ENCODE measurements around the gene PLLP. TPM values are rescaled to one million over a fixed set of nuclear protein-coding genes. Genes with fewer than 3 reads are reported as not detected.

The PLLP gene
- total and polyA plus RNA-seq, 9 of the 15 experiments (the other 6 are each of a cell fraction or from before 2014, with no cell fraction given) = 0.09 to 0.96 (median 0.27) TPM

- TF ChIP-seq CHAMP1 (IDR thresholded peaks at IDR 0.05) = no peak
- no peak for TF ChIP-seq ZNF121 (CRISPR knock-in tag; conservative IDR thresholded peaks at IDR 0.05)
- TF ChIP-seq ZNF384 (IDR thresholded peaks at IDR 0.05; ENCODE audit: low read depth, low read length) = no peak
- no peak for TF ChIP-seq ZNF655 (CRISPR knock-in tag; IDR thresholded peaks at IDR 0.05)
- no peak for TF ChIP-seq BCL6 (CRISPR knock-in tag; IDR thresholded peaks at IDR 0.05)
- no peak for TF ChIP-seq HDAC6 (IDR thresholded peaks at IDR 0.05; ENCODE audit: low read depth, low read length)
- TF ChIP-seq MNT (conservative IDR thresholded peaks at IDR 0.05) = peak; percentile 60 to 82
- TF ChIP-seq HNRNPL (IDR thresholded peaks at IDR 0.05; ENCODE audit: low read depth, low read length) = 0 out of 2 replicates have a peak, but pooled peaks have one; percentile 54
- TF ChIP-seq ZNF143 (CRISPR knock-in tag; IDR thresholded peaks at IDR 0.05) = no peak
- peak in 1 of 2 experiments; percentile 54; a peak in 1 of 4 replicates for TF ChIP-seq CSDE1 (IDR thresholded peaks at IDR 0.05)
- peak; percentile 18 for TF ChIP-seq TAF9B (IDR thresholded peaks at IDR 0.05; ENCODE audit: partially characterized antibody)
- TF ChIP-seq ZNF609 (CRISPR knock-in tag; IDR thresholded peaks at IDR 0.05; ENCODE audit: borderline replicate concordance) = no peak
- no peak for TF ChIP-seq HNRNPK (IDR thresholded peaks at IDR 0.05; ENCODE audit: low read depth, low read length, poor library complexity, severe bottlenecking)
- no peak for TF ChIP-seq MITF (IDR thresholded peaks at IDR 0.05)
Measured at GRCh38 chr16:57244767-57245471, 39.6 kb downstream of the PLLP start, which contains the start of gene ARL2BP (continued).

Measured in K562 (cell line).